Measurements from ENCODE around the gene ABCA7. TPM values are rescaled to one million over a fixed set of nuclear protein-coding genes. Genes with fewer than 3 reads are reported as not detected.

Gene ABCA7
- total RNA-seq, 1 donor from 2014 or later: 0.78 TPM

DNA sequence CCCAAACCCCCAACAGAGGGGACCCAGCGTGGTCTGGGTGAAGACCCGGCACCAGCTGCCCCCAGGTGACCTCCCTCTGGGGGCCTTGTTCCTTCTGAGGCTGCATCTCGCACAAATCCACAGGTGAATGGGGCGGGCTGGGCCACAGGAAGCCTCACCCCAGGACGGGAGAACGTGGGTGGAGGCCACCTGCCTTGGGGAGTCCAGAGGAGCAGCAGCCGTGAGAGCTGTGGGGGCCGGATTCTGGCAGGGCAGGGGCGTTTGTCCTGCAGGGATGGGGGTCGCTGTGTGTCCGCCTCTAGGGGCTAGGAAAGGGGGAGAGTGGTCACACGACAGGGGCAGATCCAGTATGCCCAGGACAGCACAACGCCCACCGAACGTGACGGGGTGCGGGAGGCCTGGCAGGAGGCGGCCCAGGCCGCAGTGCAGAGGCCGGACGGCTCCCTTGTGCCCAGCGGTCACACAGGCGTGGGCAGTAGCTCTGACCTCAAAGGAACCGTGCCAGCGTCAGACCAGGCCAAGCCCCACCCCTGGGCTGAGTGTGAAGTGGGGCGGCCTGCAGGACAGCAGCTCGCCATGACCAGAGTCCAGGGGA lies 48.6 kb downstream of the ABCA7 start:
- DNase-seq: no peak

DNA sequence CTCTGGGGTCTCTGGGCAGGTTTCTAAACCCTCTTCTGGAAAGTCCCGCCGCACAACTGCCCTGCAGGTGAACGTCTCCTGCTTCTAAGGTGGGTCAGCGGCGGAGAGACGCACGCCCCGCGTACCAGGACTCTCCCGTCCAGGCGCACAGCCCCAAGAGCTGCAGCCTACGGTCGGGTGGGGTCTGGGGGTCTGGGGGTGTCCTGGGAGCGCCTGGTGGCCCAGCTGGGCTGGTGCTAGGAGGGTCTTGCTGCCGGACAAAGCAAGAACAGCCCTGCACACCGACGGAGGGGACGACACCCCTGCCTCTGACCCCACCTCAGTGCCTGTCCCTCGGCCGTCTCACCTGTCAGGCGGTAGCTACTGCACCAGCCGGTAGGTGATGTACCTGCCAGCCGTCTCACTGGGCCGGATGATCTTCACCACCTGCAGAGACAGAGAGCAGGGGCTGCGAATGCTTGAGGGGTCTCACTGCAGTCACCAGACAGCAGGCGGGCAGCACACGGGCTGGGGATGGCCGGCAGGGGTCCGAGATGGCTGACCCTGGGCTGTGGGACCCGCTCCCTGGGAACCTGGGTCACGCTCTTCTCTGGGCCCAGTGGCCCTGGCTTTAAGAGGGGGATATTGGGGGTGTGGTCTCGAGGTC lies 49.3 kb downstream of the ABCA7 start:
- DNase-seq: no peak

DNA sequence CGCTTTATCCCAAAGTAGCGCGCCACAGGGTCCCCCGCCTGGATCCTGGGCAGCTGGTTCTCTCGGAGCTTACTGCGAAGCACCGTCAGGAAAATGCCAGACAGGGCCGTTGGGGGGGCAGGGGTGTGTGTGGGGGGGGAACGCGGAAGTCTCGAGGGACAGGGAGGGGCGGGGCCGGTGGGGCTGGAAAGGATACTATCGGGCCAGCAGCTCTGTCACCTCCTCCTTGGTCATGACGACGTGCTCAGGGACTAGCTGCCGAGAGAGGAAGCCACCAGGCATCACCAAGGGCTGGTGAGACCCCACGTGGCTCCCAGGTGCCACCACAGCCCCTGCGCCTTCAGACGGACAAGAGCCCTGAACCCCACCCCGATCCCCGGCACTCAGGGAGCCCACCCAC lies 50.0 kb downstream of the ABCA7 start:
- no peak for DNase-seq

DNA sequence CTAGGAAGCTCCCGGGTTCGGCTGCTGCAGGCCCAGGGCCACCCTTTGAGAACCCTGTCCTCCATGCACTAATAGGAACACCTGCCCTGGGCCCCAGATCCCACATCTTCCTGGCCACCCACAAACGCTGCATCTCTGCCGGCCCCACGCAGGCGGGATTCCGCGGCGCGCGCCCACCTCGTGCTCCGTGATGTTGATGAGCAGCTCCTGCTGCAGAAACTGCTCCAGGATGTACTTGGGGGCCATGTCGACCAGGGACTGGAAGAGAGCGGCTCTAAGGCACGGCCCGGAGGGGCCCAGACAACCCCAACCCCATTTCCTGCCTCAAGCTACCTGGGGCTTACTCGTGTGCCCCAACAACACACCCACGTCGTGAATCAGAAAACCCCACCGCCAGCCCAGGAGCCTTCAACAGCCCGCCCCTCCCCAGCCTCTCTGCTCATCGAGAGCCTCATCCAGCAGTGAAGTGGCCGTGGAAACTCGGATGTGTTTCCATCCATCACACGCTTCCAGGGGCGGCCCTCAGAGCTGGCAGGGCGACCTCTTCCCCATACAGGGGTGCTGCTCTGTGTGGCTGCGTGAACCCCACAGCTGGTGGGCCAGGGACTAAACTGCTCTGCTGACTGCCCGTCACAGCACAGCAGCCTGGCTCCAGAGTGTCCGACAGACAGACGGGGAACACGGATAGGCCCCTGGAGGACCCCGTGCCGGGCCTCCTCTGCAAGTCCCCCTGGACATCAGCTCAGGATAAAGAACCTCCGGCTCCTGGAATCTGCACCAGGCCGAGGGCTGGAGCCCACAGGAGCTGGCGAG lies 51.0 kb downstream of the ABCA7 start:
- DNase-seq: no peak

GRCh38 chr19:1091544-1092175 lies 51.8 kb downstream of the ABCA7 start:
- no peak for DNase-seq

GRCh38 chr19:1093330-1093729 lies 53.4 kb downstream of the ABCA7 start:
- no peak for DNase-seq

DNA sequence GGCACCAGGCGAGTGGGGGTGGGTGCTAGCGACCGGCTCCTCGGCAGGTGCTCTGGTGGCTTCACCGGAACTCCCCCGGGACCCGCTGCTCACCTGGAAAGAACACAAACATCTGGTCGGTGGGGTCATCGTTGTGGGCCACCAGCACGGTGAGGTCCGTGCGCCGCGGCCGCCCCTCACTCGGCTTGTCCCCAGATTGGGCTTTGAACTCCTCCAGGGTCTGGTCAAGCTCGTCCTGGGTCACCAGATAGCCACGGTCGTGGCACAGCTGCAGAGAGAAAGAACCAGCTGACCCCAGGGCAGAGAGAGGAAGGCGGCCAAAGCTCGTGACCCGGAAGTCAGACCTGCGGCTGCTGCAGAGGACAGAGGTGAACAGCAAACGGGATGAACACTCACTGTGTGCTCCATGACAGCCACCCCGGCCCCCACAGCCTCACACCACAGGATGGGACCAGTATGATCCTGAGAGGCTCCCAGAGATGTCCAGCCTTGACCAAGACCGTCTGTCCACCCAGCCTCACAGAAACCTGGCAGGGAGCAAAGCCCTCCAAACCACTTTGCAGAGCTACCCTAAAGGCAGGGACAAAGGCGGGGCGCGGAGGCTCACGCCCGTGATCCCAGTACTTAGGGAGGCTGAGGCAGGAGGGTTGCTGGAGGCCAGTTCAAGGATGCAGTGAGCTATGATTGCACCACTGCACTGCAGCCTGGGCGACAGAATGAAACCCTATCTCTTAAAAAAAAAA lies 54.1 kb downstream of the ABCA7 start:
- no peak for DNase-seq

GRCh38 chr19:1094655-1094977 lies 54.7 kb downstream of the ABCA7 start:
- DNase-seq: no peak

GRCh38 chr19:1094978-1095701 lies 55.2 kb downstream of the ABCA7 start, which contains the start of gene POLR2E:
Gene POLR2E, minus strand, starts transcription at chr19:1095375. Its CDS starts 60 bp downstream, at chr19:1095315.
- DNase-seq: peak; percentile 98

DNA sequence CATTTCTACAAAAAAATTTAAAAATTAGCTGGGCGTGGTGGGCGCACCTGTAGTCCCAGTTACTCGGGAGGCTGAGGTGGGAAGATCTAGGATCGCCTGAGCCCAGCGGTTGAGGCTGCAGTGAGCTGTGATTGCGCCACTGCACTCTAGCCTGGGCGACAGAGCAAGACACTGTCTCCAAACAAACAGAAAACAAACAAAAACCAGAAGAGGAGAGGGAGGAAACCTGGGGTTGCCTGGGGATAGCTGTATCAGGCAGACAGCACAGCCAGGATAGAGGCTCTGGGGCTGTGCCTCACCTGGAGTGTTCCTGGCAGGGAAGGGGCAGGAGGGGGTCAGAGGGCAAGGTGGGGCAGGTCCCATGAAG lies 57.9 kb downstream of the ABCA7 start:
- DNase-seq: no peak

- no peak for DNase-seq
These were observed 58.5 kb downstream of the ABCA7 start for GRCh38 chr19:1098177-1099051.

- no peak for DNase-seq
These were observed 61.4 kb downstream of the ABCA7 start for GRCh38 chr19:1101337-1101698.

- DNase-seq: no peak
These were observed 62.7 kb downstream of the ABCA7 start for GRCh38 chr19:1102407-1103131.

DNA sequence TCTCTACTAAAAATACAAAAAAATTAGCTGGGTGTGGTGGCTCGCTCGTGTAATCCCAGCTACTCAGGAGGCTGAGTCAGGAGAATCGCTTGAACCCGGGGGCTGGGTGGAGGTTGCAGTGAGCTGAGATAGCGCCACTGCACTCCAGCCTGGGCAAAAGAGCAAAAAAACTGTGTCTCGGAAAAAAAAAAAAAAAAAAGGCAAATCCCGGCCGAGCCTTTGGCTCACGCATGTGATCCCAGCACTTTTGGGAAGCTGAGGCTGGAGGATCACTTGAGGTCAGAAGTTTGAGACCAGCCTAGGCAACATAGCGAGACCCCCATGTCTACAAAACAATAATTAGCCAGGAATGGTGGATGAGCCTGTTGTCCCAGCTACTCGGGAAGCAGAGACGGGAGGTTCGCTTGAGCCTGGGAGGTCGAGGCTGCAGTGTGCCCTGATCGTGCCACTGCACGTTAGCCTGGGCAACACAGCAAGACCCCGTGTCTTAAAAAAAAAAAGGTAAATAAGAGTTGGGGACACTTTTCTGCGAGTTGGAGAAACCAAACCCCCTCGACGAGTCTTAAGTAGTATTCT lies 63.3 kb downstream of the ABCA7 start:
- DNase-seq: no peak

DNA sequence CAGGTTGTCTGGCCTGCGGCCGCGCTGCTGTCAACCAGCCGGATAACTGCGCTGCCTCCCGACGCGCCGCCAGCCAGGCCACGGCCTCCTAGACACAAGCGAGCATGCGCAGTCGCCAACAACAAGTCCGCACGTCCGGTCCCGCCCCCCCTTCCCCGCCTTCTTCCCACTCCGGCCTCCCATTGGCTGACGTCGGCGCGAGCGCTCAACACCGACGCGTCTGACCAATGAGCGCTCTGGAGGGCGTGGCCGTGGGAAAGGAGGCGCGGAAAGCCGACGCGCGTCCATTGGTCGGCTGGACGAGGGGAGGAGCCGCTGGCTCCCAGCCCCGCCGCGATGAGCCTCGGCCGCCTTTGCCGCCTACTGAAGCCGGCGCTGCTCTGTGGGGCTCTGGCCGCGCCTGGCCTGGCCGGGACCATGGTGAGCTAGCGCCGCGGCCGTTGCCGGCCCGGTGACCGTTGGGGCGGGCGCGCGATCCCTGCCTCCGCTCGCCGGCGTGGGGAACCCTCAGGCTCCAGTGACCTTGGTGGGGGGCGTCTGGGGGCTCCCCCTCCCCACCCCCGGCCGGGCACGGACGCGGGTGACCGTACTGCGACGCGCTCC lies 63.9 kb downstream of the ABCA7 start, which contains the start of gene GPX4:
Gene GPX4 (plus strand): TSS at position 287 of the 603 bp plus-strand sequence. CDS start 50 bp downstream, at position 337.
- DNase-seq: peak; percentile 98

GRCh38 chr19:1104311-1105007 lies 64.6 kb downstream of the ABCA7 start:
- peak; percentile 41 for DNase-seq

GRCh38 chr19:1105008-1105872 lies 65.3 kb downstream of the ABCA7 start:
- DNase-seq: no peak

All from occipital lobe (tissue), 2 donors.